ENCODE data around the gene LCE3C. TPM values are rescaled to one million over a fixed set of nuclear protein-coding genes. Genes with fewer than 3 reads are reported as not detected.
"Not testable (repeated sequence)": the region's sequence is repeated elsewhere in the genome, so short reads cannot be mapped to it uniquely, and the experiment has no call there.

Gene LCE3C, protein sequence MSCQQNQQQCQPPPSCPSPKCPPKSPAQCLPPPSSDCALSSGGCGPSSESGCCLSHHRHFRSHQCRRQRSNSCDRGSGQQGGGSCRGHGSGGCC
- total RNA-seq = not detected in 2 replicates

GRCh38 chr1:152599934-152600333 lies at the start of gene LCE3C:
Gene LCE3C (plus strand): TSS chr1:152600234. CDS start chr1:152600732, 498 bp downstream.
- no peak for DNase-seq

DNA sequence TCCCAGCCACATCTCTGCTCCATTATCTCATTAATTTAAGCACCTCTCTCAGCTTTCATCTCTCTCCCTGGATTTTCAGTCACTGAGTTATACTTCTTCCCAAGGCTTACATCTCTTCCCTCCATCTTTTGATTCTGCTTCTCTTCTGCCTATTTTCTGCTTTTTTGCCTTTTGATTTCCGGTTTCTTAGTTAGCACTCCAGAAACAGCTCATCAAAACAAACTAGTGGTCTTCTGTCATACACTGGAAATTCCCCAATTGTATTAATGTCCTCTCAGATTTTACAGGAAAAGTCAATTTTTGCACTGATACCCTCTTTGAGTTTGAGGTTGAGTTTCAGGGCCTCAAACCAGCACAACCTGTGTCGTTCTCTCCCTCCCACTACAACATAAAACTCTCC lies 34.9 kb upstream of the LCE3C start:
- no peak for DNase-seq

DNA sequence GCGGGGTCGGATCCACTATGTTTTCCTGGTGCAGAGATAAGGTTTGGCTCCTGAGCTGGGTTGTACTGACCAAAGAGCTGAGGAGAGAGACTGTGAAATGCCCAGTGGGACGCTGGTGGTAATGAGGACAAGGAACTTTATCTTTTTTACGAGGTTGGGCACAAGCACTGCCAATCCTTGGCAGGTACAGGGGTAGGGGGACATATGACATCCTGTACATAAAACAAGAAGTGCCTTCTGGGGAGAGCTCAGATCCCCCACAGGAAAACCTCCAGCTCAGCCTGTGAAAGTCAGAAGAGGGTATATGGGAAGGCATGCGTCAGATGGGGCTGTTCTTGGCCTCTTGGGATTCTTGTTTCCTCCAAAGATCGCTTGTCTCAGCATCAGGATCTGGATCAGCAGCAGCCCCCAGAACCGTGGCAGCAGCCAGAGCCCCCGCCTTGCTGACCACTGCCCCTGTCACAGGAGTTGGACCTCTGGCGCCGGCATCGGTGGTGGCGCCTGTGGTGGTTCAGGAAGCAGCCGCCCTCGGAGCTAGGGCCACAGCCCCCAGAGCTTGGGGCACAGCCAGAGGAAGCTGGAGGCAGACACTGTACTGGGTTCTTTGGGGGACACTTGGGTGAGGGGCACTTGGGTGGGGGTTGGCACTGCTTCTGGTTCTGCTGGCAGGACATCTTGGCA lies 34.4 kb upstream of the LCE3C start:
- no peak for DNase-seq

- DNase-seq = no peak
These were observed 33.4 kb upstream of the LCE3C start, which contains the start of gene LCE3E for GRCh38 chr1:152566681-152567080. Gene LCE3E (minus strand): TSS chr1:152566780. CDS start chr1:152566208, 572 bp downstream.

DNA sequence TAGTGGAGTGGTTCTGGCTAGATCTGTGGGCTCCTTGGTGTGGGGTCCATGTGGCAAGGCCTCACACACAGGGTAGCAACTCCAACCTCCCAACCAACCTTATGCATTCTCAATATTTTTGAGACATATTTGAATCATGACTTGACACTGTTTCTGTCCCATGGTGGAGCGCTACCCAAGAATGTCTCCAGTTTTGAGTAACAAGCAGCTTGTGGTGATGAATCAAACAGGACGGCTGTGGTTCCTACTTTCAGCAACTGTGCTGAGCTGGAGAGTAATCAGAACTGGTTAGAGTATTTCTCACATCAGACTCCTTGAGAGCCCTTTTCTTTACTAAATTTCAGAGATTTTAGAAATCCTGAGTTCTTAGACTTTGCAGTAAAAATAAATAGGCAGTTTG lies 22.9 kb upstream of the LCE3C start:
- DNase-seq = no peak

- not testable (repeated sequence) for DNase-seq
These were observed 20.5 kb upstream of the LCE3C start for GRCh38 chr1:152579526-152579925.

DNA sequence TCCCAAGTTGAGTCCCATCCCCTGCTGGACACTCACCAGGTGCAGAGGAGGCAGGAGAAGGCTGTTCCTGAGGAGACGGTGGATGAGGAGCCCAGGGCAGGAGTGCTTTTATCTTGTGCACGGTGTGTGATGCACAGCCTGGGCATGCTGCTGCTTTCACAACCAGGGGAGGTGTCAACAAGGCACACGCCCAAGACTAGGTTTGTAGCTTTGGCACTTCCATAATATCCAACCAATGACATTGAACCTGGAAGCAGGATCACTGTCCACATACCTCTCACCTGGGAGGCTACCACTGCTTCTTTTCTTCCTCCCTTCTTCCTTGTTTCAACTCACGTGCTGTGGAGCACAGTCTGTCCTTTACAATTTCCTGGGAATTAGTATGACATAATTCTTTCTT lies 19.6 kb upstream of the LCE3C start, which contains the start of gene LCE3D:
Gene LCE3D (minus strand): TSS at position 84 of the 400 bp plus-strand sequence. CDS start 580 bp downstream, outside the sequence.
- DNase-seq = no peak

- DNase-seq = no peak
These were observed 17.4 kb upstream of the LCE3C start for GRCh38 chr1:152582647-152583046.

GRCh38 chr1:152585586-152585985 lies 14.4 kb upstream of the LCE3C start:
- DNase-seq = no peak

DNA sequence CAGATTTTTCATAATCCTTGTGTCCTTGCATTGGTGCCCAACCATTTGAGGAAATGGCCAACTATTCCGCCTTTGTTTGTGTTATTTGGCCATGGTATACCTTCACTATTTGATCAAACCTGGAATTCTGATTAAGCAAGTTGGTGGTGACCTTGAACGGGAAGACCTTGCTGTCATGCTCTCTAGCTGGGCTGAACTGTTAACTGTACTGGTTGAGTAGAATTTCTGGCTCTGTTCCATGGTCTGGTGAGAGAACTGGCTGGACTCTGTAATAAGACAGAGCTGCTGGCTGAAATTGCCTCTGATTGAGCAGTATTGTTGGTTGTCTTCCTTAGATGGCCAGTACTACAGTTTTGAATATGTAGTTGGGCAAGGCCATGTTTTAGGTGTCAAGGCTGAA lies 3.0 kb upstream of the LCE3C start:
- no peak for DNase-seq

DNA sequence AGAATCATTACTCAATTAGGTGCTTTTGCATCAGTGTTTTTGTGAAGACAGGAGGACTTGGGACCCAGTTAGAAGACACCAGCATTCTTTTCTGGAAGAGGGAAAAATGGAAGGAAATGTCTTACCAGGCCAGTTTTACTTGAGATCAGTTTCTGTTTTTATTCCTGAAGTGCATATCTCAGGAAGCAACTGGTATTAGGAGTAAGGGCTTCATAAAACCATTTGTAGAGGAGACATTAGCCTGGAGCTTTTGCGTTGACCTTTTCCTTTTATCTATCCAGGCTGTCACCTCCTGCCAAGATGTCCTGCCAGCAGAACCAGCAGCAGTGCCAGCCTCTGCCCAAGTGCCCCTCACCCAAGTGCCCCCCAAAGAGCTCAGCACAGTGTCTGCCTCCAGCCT lies 13.5 kb downstream of the LCE3C start, which contains the start of gene LCE3B:
Gene LCE3B (plus strand): TSS at position 301 of the 400 bp plus-strand sequence. CDS start 0 bp downstream, at position 301.
- DNase-seq = no peak

GRCh38 chr1:152621993-152622392 lies 22.0 kb downstream of the LCE3C start:
- no peak for DNase-seq

GRCh38 chr1:152622803-152623202 lies 22.8 kb downstream of the LCE3C start, which contains the start of gene LCE3A:
Gene LCE3A (minus strand): TSS chr1:152623103. CDS start chr1:152623103, 0 bp downstream.
- DNase-seq = no peak

DNA sequence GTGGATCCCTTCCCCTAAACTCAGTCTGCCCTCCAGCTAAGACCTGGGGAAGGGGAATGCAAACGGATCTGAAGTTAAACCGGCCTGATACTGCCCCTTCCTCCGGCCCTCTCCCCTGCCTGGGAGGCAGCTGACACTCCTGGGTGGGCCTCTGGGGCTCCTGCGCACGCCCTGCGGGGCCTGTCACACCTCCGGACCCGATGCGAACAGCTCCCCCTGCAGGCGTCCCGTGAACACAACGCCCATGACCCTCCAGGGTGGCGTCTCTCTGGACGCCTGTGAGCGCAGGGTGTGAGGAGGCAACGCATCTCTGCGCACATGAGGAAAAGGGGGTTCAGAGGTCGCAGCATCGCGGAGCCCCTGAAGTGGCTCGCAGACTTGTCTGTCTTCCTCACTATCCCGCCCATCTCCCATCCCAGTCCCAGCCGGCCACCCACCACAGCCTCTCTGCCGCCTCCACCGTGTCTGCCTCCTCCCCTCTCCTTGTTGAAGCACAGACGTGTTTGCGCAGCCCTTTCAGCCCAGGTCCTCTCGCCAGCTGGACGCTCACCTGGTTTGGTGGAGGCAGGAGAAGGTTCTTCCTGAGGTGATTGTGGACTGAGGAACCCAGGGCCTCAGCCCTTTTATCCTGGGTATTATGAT lies 23.3 kb downstream of the LCE3C start:
- no peak for DNase-seq

DNA sequence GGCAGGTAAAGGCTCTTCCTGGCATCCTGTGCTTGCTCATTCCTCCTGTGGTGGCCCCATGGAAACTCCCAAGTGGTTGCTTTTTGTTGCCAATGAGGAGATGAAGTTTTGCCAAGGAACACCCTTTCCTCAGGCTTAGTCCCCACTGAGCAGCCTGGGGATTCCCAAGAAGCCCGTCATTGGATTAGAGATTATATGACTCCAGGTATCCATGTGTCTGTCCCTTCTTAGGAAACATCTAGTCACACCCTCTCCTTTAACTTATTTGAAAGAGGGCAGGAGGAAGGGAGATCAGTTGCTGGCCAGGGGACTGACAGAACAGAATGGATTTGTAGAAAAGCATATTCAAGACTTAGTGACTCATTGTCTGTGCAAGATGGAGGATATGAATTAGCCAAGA lies 26.7 kb downstream of the LCE3C start:
- DNase-seq = no peak

DNA sequence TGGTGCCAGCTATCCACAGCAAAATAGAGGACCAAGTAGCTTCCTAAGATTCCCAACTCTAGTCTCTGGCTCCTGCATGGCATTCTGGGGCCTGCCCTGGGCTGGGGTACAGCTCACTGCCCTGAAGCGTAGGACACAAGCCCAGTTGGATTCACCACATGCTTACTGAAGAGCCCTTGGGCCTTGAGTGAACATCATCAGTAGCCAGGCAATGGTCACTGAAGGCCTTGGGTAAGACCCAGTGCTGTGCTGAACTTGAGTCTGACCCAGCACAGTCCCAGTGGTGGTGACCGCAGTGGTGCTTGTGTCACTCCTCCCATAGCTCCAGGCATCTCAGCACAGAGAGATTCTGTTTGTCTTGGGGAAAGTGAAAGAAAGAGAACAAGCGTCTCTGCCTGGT lies 30.6 kb downstream of the LCE3C start:
- no peak for DNase-seq

GRCh38 chr1:152640351-152640750 lies 40.3 kb downstream of the LCE3C start:
- DNase-seq = no peak

DNA sequence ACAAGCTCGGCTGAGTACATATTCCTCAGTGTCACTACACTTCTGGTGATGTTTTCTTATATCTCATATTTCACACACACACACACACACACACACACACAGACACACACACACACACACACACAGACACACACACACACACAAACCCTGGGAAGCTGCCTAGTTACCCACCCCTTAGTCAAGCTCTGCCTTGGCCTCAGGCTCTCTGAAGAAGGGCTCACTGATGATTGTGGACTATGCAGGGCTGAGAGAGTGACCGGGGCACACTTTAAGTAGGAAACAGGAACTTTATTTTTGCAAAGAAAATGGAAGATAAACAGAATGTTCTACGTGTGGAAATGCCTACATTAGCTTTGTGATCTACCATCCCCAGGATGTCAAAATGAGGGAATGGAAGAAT lies 43.9 kb downstream of the LCE3C start:
- DNase-seq = no peak

GRCh38 chr1:152645146-152645545 lies 45.1 kb downstream of the LCE3C start:
- no peak for DNase-seq

GRCh38 chr1:152646656-152647055 lies 46.6 kb downstream of the LCE3C start:
- no peak for DNase-seq

Data from dermis blood vessel endothelial cell (primary cell).